ENCODE results near the gene TPO.
A peak's percentile ranks its signal among the peaks of the same experiment; 100 is the strongest.
"Not testable (repeated sequence)": the region's sequence is repeated elsewhere in the genome, so short reads cannot be mapped to it uniquely, and the experiment has no call there.

The TPO gene

GRCh38 chr2:1553671-1554295 lies 140.5 kb downstream of the TPO start:
- DNase-seq (ENCODE audit: low read depth in 2 of 2), result no peak

GRCh38 chr2:1556286-1556685 lies 143.0 kb downstream of the TPO start:
- no peak for DNase-seq (ENCODE audit: low read depth in 2 of 2)

- DNase-seq (ENCODE audit: low read depth in 2 of 2), result no peak
Observed at GRCh38 chr2:1556776-1557466, 143.7 kb downstream of the TPO start.

GRCh38 chr2:1557467-1557820 lies 144.2 kb downstream of the TPO start:
- DNase-seq (ENCODE audit: low read depth in 2 of 2), result no peak

GRCh38 chr2:1559589-1560175 lies 146.4 kb downstream of the TPO start:
- DNase-seq (ENCODE audit: low read depth in 2 of 2), result no peak

- no peak for DNase-seq (ENCODE audit: low read depth in 2 of 2)
Observed at GRCh38 chr2:1561259-1561658, 148.0 kb downstream of the TPO start.

GRCh38 chr2:1561811-1562421 lies 148.7 kb downstream of the TPO start:
- DNase-seq (ENCODE audit: low read depth in 2 of 2), result no peak

- DNase-seq (ENCODE audit: low read depth in 2 of 2), result no peak
Observed at GRCh38 chr2:1563084-1563857, 150.0 kb downstream of the TPO start.

- DNase-seq (ENCODE audit: low read depth in 2 of 2), result peak in 1 of 2 experiments; percentile 6
Observed at GRCh38 chr2:1563943-1564891, 151.0 kb downstream of the TPO start.

GRCh38 chr2:1567556-1568344 lies 154.5 kb downstream of the TPO start:
- DNase-seq (ENCODE audit: low read depth in 2 of 2), result no peak

GRCh38 chr2:1568345-1568668 lies 155.0 kb downstream of the TPO start:
- DNase-seq (ENCODE audit: low read depth in 2 of 2), result not testable (repeated sequence)

- no peak for DNase-seq (ENCODE audit: low read depth in 2 of 2)
Observed at GRCh38 chr2:1569879-1570450, 156.7 kb downstream of the TPO start.

- no peak for DNase-seq (ENCODE audit: low read depth in 2 of 2)
Observed at GRCh38 chr2:1571477-1572417, 158.5 kb downstream of the TPO start.

- DNase-seq (ENCODE audit: low read depth in 2 of 2), result no peak
Observed at GRCh38 chr2:1572638-1573037, 159.4 kb downstream of the TPO start.

- no peak for DNase-seq (ENCODE audit: low read depth in 2 of 2)
Observed at GRCh38 chr2:1577846-1578245, 164.6 kb downstream of the TPO start.

- not testable (repeated sequence) for DNase-seq (ENCODE audit: low read depth in 2 of 2)
Observed at GRCh38 chr2:1581257-1581964, 168.1 kb downstream of the TPO start.

GRCh38 chr2:1581965-1582625 lies 168.8 kb downstream of the TPO start:
- DNase-seq (ENCODE audit: low read depth in 2 of 2), result no peak

GRCh38 chr2:1582891-1583341 lies 169.7 kb downstream of the TPO start:
- DNase-seq (ENCODE audit: low read depth in 2 of 2), result no peak

All from stimulated activated CD4-positive, alpha-beta T cell treated with anti-CD3 and anti-CD28 coated beads, Interleukin-12 subunit alpha, Interleukin-12 subunit beta, amount 100 ng/mL, for 24 hours (primary cell).